HL-60 (cell line): ENCODE results near the gene ZFP30.

Source experiments
- CTCF ChIP-seq: IDR thresholded peaks from one replicate; pipeline ENCODE4 v1.5.1; 2011; ENCODE audit warnings: low read length, control low read depth, inconsistent platforms; ENCODE audit not compliant: insufficient read depth
- POLR2AphosphoS5 ChIP-seq: IDR thresholded peaks from 2 replicates; pipeline ENCODE4 v1.6.1; 2012; ENCODE audit warnings: low read depth
- REST ChIP-seq: IDR thresholded peaks from 2 replicates; pipeline ENCODE4 v1.6.1; 2012; ENCODE audit warnings: low read depth; ENCODE audit not compliant: insufficient replicate concordance

- TF ChIP-seq CTCF (no peak), REST (no peak), POLR2AphosphoS5 (no peak)
Observed at GRCh38 chr19:37683520-37683919, 28.3 kb upstream of the ZFP30 start.
